HEK293 (cell line): ENCODE results near the gene APC2.

ENCODE experiments used
- CTCF ChIA-PET: fragments of 350-600 bp; formaldehyde crosslinking; extraction: SDS; loops from one replicate; lab custom pipeline; 2021; ENCODE audit warnings: antibody characterized with exemption; lab: Yijun Ruan, JAX
- POLR2A ChIA-PET: fragments of 300-600 bp; formaldehyde crosslinking; extraction: SDS; loops from one replicate; lab custom pipeline; 2020; ENCODE audit warnings: antibody characterized with exemption, inconsistent platforms; lab: Yijun Ruan, JAX
- H3K27ac ChIP-seq: fragments of 200-500 bp; sonication (Bioruptor generic); 2 replicates; pipeline ENCODE4 v1.5.1; 2014; ENCODE audit warnings: low read depth, low read length, control low read depth, inconsistent platforms; ENCODE audit errors: extremely low read depth
- H3K36me3 ChIP-seq, 2 experiments: fragments of 200-500 bp in 1 of 2; sonication (Bioruptor generic) in 1 of 2; 1 replicate in 1 of 2; 2 replicates in 1 of 2; pipeline ENCODE4 v1.5.1; 2014 to 2017; ENCODE audit warnings: inconsistent platforms in 2 of 2, low read length in 2 of 2; ENCODE audit not compliant: control insufficient read depth in 2 of 2, insufficient read depth in 1 of 2
- H3K4me1 ChIP-seq: fragments of 200-500 bp; sonication (Bioruptor generic); 2 replicates; pipeline ENCODE4 v1.5.1; 2014; ENCODE audit warnings: mild to moderate bottlenecking, low read length, inconsistent platforms; ENCODE audit not compliant: control insufficient read depth, insufficient read depth
- H3K4me3 ChIP-seq: 2 replicates; pipeline ENCODE4 v1.5.1; 2011; ENCODE audit warnings: low read depth, mild to moderate bottlenecking, control low read depth, low read length, moderate library complexity
- H3K9me3 ChIP-seq: fragments of 200-500 bp; sonication (Bioruptor generic); 2 replicates; pipeline ENCODE4 v1.5.1; 2014; ENCODE audit warnings: low read depth, low read length, inconsistent platforms; ENCODE audit not compliant: control insufficient read depth, insufficient read depth
- BCL6B ChIP-seq: fragments of 450-650 bp; formaldehyde crosslinking; IDR thresholded peaks from 2 replicates; pipeline ENCODE4 v1.5.1; 2017; ENCODE audit warnings: missing biosample characterization, missing genetic modification characterization
- EGR2 ChIP-seq: fragments of 450-650 bp; formaldehyde crosslinking; IDR thresholded peaks from 2 replicates; pipeline ENCODE4 v1.5.1; 2016; ENCODE audit warnings: low read depth, missing biosample characterization, missing genetic modification characterization
- KLF10 ChIP-seq: fragments of 450-650 bp; IDR thresholded peaks from 2 replicates; pipeline ENCODE4 v1.5.1; 2018; ENCODE audit warnings: missing biosample characterization, mild to moderate bottlenecking, missing genetic modification characterization
- KLF17 ChIP-seq: fragments of 450-650 bp; formaldehyde crosslinking; IDR thresholded peaks from 2 replicates; pipeline ENCODE4 v1.5.1; 2016; ENCODE audit warnings: missing biosample characterization, missing genetic modification characterization
- MYNN ChIP-seq: fragments of 450-650 bp; formaldehyde crosslinking; IDR thresholded peaks from 2 replicates; pipeline ENCODE4 v1.5.1; 2016; ENCODE audit warnings: missing biosample characterization, missing genetic modification characterization, borderline replicate concordance
- OSR2 ChIP-seq: fragments of 450-650 bp; formaldehyde crosslinking; IDR thresholded peaks from 2 replicates; pipeline ENCODE4 v1.5.1; 2016; ENCODE audit warnings: missing biosample characterization, missing genetic modification characterization
- PATZ1 ChIP-seq: fragments of 450-650 bp; formaldehyde crosslinking; IDR thresholded peaks from 2 replicates; pipeline ENCODE4 v1.5.1; 2016; ENCODE audit warnings: missing biosample characterization, missing genetic modification characterization
- SCRT2 ChIP-seq: fragments of 450-650 bp; formaldehyde crosslinking; IDR thresholded peaks from 2 replicates; pipeline ENCODE4 v1.5.1; 2016; ENCODE audit warnings: missing biosample characterization, missing genetic modification characterization
- WT1 ChIP-seq: fragments of 450-650 bp; formaldehyde crosslinking; IDR thresholded peaks from 2 replicates; pipeline ENCODE4 v1.5.1; 2016; ENCODE audit warnings: missing biosample characterization, missing genetic modification characterization
- ZBTB20 ChIP-seq: fragments of 450-650 bp; formaldehyde crosslinking; IDR thresholded peaks from 2 replicates; pipeline ENCODE4 v1.5.1; 2016; ENCODE audit warnings: missing biosample characterization, missing genetic modification characterization
- ZBTB7A ChIP-seq: fragments of 450-650 bp; formaldehyde crosslinking; IDR thresholded peaks from 2 replicates; pipeline ENCODE4 v1.5.1; 2016; ENCODE audit warnings: low read depth, missing biosample characterization, missing genetic modification characterization
- ZFHX2 ChIP-seq: fragments of 450-650 bp; formaldehyde crosslinking; conservative IDR thresholded peaks from 2 replicates; pipeline ENCODE4 v1.5.1; 2016; ENCODE audit warnings: missing biosample characterization, missing genetic modification characterization
- ZFP3 ChIP-seq: fragments of 450-650 bp; formaldehyde crosslinking; IDR thresholded peaks from 2 replicates; pipeline ENCODE4 v1.5.1; 2016; ENCODE audit warnings: low read depth, missing biosample characterization, missing genetic modification characterization
- ZNF112 ChIP-seq: fragments of 450-650 bp; formaldehyde crosslinking; IDR thresholded peaks from 2 replicates; pipeline ENCODE4 v1.5.0; 2017; ENCODE audit warnings: missing biosample characterization, missing genetic modification characterization
- ZNF138 ChIP-seq: fragments of 450-650 bp; formaldehyde crosslinking; IDR thresholded peaks from 2 replicates; pipeline ENCODE4 v1.5.1; 2016; ENCODE audit warnings: missing biosample characterization, missing genetic modification characterization, borderline replicate concordance
- ZNF248 ChIP-seq: fragments of 450-650 bp; formaldehyde crosslinking; IDR thresholded peaks from 2 replicates; pipeline ENCODE4 v1.5.1; 2017; ENCODE audit warnings: missing biosample characterization, missing genetic modification characterization
- ZNF354C ChIP-seq: fragments of 450-650 bp; formaldehyde crosslinking; IDR thresholded peaks from 2 replicates; pipeline ENCODE4 v1.5.1; 2016; ENCODE audit warnings: missing biosample characterization, missing genetic modification characterization, low read depth, borderline replicate concordance
- ZNF426 ChIP-seq: fragments of 450-650 bp; formaldehyde crosslinking; IDR thresholded peaks from 2 replicates; pipeline ENCODE4 v1.5.1; 2017; ENCODE audit warnings: missing biosample characterization, missing genetic modification characterization, mild to moderate bottlenecking, inconsistent platforms, moderate library complexity
- ZNF473 ChIP-seq: fragments of 450-650 bp; formaldehyde crosslinking; IDR thresholded peaks from 2 replicates; pipeline ENCODE4 v1.5.1; 2017; ENCODE audit warnings: missing biosample characterization, missing genetic modification characterization
- ZNF513 ChIP-seq: fragments of 450-650 bp; IDR thresholded peaks from 2 replicates; pipeline ENCODE4 v1.5.1; 2018; ENCODE audit warnings: missing biosample characterization, missing genetic modification characterization
- ZNF580 ChIP-seq: fragments of 450-650 bp; formaldehyde crosslinking; IDR thresholded peaks from 2 replicates; pipeline ENCODE4 v1.5.1; 2016; ENCODE audit warnings: missing biosample characterization, missing genetic modification characterization
- ZNF658 ChIP-seq: fragments of 450-650 bp; formaldehyde crosslinking; IDR thresholded peaks from 2 replicates; pipeline ENCODE4; 2016; ENCODE audit warnings: missing biosample characterization, missing genetic modification characterization
- ZNF777 ChIP-seq: fragments of 450-650 bp; formaldehyde crosslinking; IDR thresholded peaks from 2 replicates; pipeline ENCODE4 v1.5.1; 2017; ENCODE audit warnings: missing biosample characterization, missing genetic modification characterization, borderline replicate concordance
- ZNF843 ChIP-seq: fragments of 450-650 bp; formaldehyde crosslinking; IDR thresholded peaks from 2 replicates; pipeline ENCODE4 v1.5.1; 2016; ENCODE audit warnings: missing biosample characterization, missing genetic modification characterization

Gene APC2

GRCh38 chr19:1421958-1422305 is 28.0 kb upstream of the APC2 start:
- Histone ChIP-seq H3K9me3 (no peaks in the 10 kb centered on the region), H3K4me1 (0 out of 2 replicates have a peak, but pooled peaks cover 3% of the 10 kb centered on the region), H3K36me3 (peaks cover 5 to 99% of the 10 kb centered on the region in 2 experiments), H3K4me3 (no peak overlapping the region), H3K27ac (no peak overlapping the region)
- TF ChIP-seq WT1 (tag by site-specific recombination) (0 out of 2 replicates have a peak, but pooled peaks have one; percentile 5), ZNF354C (tag by site-specific recombination) (no peak), ZNF138 (tag by site-specific recombination) (no peak), PATZ1 (tag by site-specific recombination) (no peak), KLF17 (tag by site-specific recombination) (no peak), EGR2 (peak; percentile 44; the same call in 1 of the 2 replicates), ZBTB20 (tag by site-specific recombination) (no peak), ZFHX2 (tag by site-specific recombination) (peak; percentile 44; the same call in 1 of the 2 replicates), ZNF513 (tag by site-specific recombination) (no peak), SCRT2 (0 out of 2 replicates have a peak, but pooled peaks have one; percentile 22), BCL6B (tag by site-specific recombination) (no peak)
- CTCF ChIA-PET, result no interaction called here
- POLR2A ChIA-PET, result no interaction called here

GRCh38 chr19:1422360-1422759 is 27.6 kb upstream of the APC2 start:
- H3K4me1 ChIP-seq, result no peaks in the 10 kb centered on the region
- no peak overlapping the region for H3K4me3 ChIP-seq
- ChIA-PET CTCF (no interaction called here), POLR2A (no interaction called here)
- no peaks in the 10 kb centered on the region for H3K9me3 ChIP-seq
- peaks cover 5 to 99% of the 10 kb centered on the region in 2 experiments for H3K36me3 ChIP-seq
- TF ChIP-seq WT1 (tag by site-specific recombination), result 0 out of 2 replicates have a peak, but pooled peaks have one; percentile 2
- TF ChIP-seq ZFP3 (tag by site-specific recombination), result no peak
- TF ChIP-seq SCRT2, result 0 out of 2 replicates have a peak, but pooled peaks have one; percentile 3
- TF ChIP-seq ZNF248 (tag by site-specific recombination), result no peak
- peak overlapping the region; percentile 48; the same call in 1 of the 2 replicates for H3K27ac ChIP-seq

- Histone ChIP-seq H3K27ac (0 out of 2 replicates have a peak overlapping the region, but pooled peaks have one; percentile 48), H3K36me3 (peaks cover 5 to 99% of the 10 kb centered on the region in 2 experiments), H3K4me1 (no peaks in the 10 kb centered on the region), H3K9me3 (no peaks in the 10 kb centered on the region), H3K4me3 (no peak overlapping the region)
- POLR2A ChIA-PET, result no interaction called here
- TF ChIP-seq ZNF580 (no peak), ZNF658 (tag by site-specific recombination) (no peak), MYNN (tag by site-specific recombination) (no peak), ZNF777 (no peak), OSR2 (tag by site-specific recombination) (no peak), ZNF426 (tag by site-specific recombination) (no peak), KLF10 (no peak), ZBTB7A (tag by site-specific recombination) (no peak), ZNF112 (no peak), ZNF843 (tag by site-specific recombination) (no peak), ZNF473 (tag by site-specific recombination) (no peak)
- CTCF ChIA-PET, result no interaction called here
Observed at GRCh38 chr19:1422943-1423342, 27.0 kb upstream of the APC2 start.
